ENCODE data around the gene SPPL2C. TPM values are rescaled to one million over a fixed set of nuclear protein-coding genes. Genes with fewer than 3 reads are reported as not detected.

Gene SPPL2C
- polyA plus RNA-seq, 2 donors, result not detected

DNA sequence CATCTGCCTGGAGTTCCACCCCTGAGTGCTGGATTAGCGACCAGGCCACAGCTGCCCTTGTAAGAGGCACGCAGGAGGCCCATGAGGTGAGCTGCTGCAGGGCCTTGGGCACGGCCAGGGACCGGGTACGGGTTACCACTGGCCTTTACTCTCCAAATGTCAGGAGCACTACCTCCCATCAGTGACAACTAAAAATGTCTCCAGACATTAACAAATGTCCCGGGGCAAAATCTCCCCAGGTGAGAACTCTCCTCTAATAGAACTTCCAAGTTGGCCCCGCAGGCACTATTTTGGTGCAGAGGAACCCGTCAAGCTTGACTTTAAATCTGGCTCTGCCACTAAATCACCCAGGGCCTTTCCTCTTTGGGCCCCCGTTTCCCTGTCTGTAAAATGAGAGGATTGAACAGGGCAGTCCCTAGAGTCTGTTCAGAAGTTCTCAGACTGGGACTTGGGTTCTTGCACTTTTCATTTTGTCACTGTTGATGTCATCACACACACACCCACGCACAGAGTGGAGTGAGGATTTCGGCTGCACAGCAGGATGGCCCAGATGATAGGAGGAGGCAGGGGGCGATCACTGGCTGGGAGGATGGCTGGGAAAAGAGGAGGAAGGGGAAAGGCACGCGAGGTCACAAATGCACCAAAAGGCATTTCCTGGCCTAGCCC, 25.1 kb downstream of the SPPL2C start:
- no peak overlapping the region for H3K27ac ChIP-seq (ENCODE audit: low read depth in 2 of 2, low read length in 1 of 2)
- no peaks in the 10 kb centered on the region for H3K36me3 ChIP-seq (ENCODE audit: control insufficient read depth in 2 of 2, insufficient read depth in 2 of 2, low read length in 1 of 2)
- H3K4me1 ChIP-seq (ENCODE audit: control insufficient read depth in 2 of 2, insufficient read depth in 2 of 2, low read length in 1 of 2), result no peaks in the 10 kb centered on the region
- 66 to 68% methylated on average over 14 of the region's 14 CpGs for WGBS, 2 donors
- H3K9me3 ChIP-seq (ENCODE audit: control insufficient read depth in 2 of 2, insufficient read depth in 1 of 2, low read depth in 1 of 2, low read length in 1 of 2), result no peaks in the 10 kb centered on the region
- no peak overlapping the region for H3K4me3 ChIP-seq (ENCODE audit: low read depth in 1 of 2, low read length in 2 of 2)
- H3K27me3 ChIP-seq (ENCODE audit: control insufficient read depth in 1 of 2, insufficient read depth in 2 of 2, low read length in 2 of 2), result no peaks in the 10 kb centered on the region

- no peaks in the 10 kb centered on the region for H3K36me3 ChIP-seq (ENCODE audit: control insufficient read depth in 2 of 2, insufficient read depth in 2 of 2, low read length in 1 of 2)
- 35 to 43% methylated on average over 4 of the region's 4 CpGs for WGBS, 2 donors
- no peaks in the 10 kb centered on the region for H3K4me1 ChIP-seq (ENCODE audit: control insufficient read depth in 2 of 2, insufficient read depth in 2 of 2, low read length in 1 of 2)
- no peak overlapping the region for H3K27ac ChIP-seq (ENCODE audit: low read depth in 2 of 2, low read length in 1 of 2)
- H3K9me3 ChIP-seq (ENCODE audit: control insufficient read depth in 2 of 2, insufficient read depth in 1 of 2, low read depth in 1 of 2, low read length in 1 of 2), result no peaks in the 10 kb centered on the region
- H3K27me3 ChIP-seq (ENCODE audit: control insufficient read depth in 1 of 2, insufficient read depth in 2 of 2, low read length in 2 of 2), result no peaks in the 10 kb centered on the region
- no peak overlapping the region for H3K4me3 ChIP-seq (ENCODE audit: low read depth in 1 of 2, low read length in 2 of 2)
Observed at GRCh38 chr17:45870342-45870974, 25.8 kb downstream of the SPPL2C start.

GRCh38 chr17:45871718-45872117, 27.0 kb downstream of the SPPL2C start:
- Histone ChIP-seq H3K36me3 (ENCODE audit: control insufficient read depth in 2 of 2, insufficient read depth in 2 of 2, low read length in 1 of 2) (no peaks in the 10 kb centered on the region), H3K27ac (ENCODE audit: low read depth in 2 of 2, low read length in 1 of 2) (no peak overlapping the region), H3K4me3 (ENCODE audit: low read depth in 1 of 2, low read length in 2 of 2) (no peak overlapping the region), H3K9me3 (ENCODE audit: control insufficient read depth in 2 of 2, insufficient read depth in 1 of 2, low read depth in 1 of 2, low read length in 1 of 2) (no peaks in the 10 kb centered on the region), H3K27me3 (ENCODE audit: control insufficient read depth in 1 of 2, insufficient read depth in 2 of 2, low read length in 2 of 2) (no peaks in the 10 kb centered on the region), H3K4me1 (ENCODE audit: control insufficient read depth in 2 of 2, insufficient read depth in 2 of 2, low read length in 1 of 2) (no peaks in the 10 kb centered on the region)
- WGBS, 2 donors, result 73 to 78% methylated on average over 5 of the region's 5 CpGs

GRCh38 chr17:45873728-45874127, 29.0 kb downstream of the SPPL2C start:
- Histone ChIP-seq H3K4me3 (ENCODE audit: low read depth in 1 of 2, low read length in 2 of 2) (no peak overlapping the region), H3K27ac (ENCODE audit: low read depth in 2 of 2, low read length in 1 of 2) (no peak overlapping the region), H3K4me1 (ENCODE audit: control insufficient read depth in 2 of 2, insufficient read depth in 2 of 2, low read length in 1 of 2) (no peaks in the 10 kb centered on the region), H3K9me3 (ENCODE audit: control insufficient read depth in 2 of 2, insufficient read depth in 1 of 2, low read depth in 1 of 2, low read length in 1 of 2) (no peaks in the 10 kb centered on the region), H3K36me3 (ENCODE audit: control insufficient read depth in 2 of 2, insufficient read depth in 2 of 2, low read length in 1 of 2) (no peaks in the 10 kb centered on the region), H3K27me3 (ENCODE audit: control insufficient read depth in 1 of 2, insufficient read depth in 2 of 2, low read length in 2 of 2) (peaks cover 0 to 2% of the 10 kb centered on the region in 2 donors)
- WGBS, 2 donors, result 19 to 30% methylated on average over 6 of the region's 6 CpGs

GRCh38 chr17:45874151-45874550, 29.5 kb downstream of the SPPL2C start:
- no peak overlapping the region for H3K4me3 ChIP-seq (ENCODE audit: low read depth in 1 of 2, low read length in 2 of 2)
- no peaks in the 10 kb centered on the region for H3K9me3 ChIP-seq (ENCODE audit: control insufficient read depth in 2 of 2, insufficient read depth in 1 of 2, low read depth in 1 of 2, low read length in 1 of 2)
- peaks cover 0 to 2% of the 10 kb centered on the region in 2 donors for H3K27me3 ChIP-seq (ENCODE audit: control insufficient read depth in 1 of 2, insufficient read depth in 2 of 2, low read length in 2 of 2)
- no peak overlapping the region for H3K27ac ChIP-seq (ENCODE audit: low read depth in 2 of 2, low read length in 1 of 2)
- WGBS, 2 donors, result 42 to 51% methylated on average over 3 of the region's 3 CpGs
- no peaks in the 10 kb centered on the region for H3K4me1 ChIP-seq (ENCODE audit: control insufficient read depth in 2 of 2, insufficient read depth in 2 of 2, low read length in 1 of 2)
- no peaks in the 10 kb centered on the region for H3K36me3 ChIP-seq (ENCODE audit: control insufficient read depth in 2 of 2, insufficient read depth in 2 of 2, low read length in 1 of 2)

- Histone ChIP-seq H3K9me3 (ENCODE audit: control insufficient read depth in 2 of 2, insufficient read depth in 1 of 2, low read depth in 1 of 2, low read length in 1 of 2) (no peaks in the 10 kb centered on the region), H3K36me3 (ENCODE audit: control insufficient read depth in 2 of 2, insufficient read depth in 2 of 2, low read length in 1 of 2) (no peaks in the 10 kb centered on the region), H3K27ac (ENCODE audit: low read depth in 2 of 2, low read length in 1 of 2) (no peak overlapping the region), H3K27me3 (ENCODE audit: control insufficient read depth in 1 of 2, insufficient read depth in 2 of 2, low read length in 2 of 2) (peaks cover 0 to 2% of the 10 kb centered on the region in 2 donors), H3K4me3 (ENCODE audit: low read depth in 1 of 2, low read length in 2 of 2) (no peak overlapping the region), H3K4me1 (ENCODE audit: control insufficient read depth in 2 of 2, insufficient read depth in 2 of 2, low read length in 1 of 2) (no peaks in the 10 kb centered on the region)
- WGBS, 2 donors, result 78% methylated on average over 3 of the region's 3 CpGs
Observed at GRCh38 chr17:45876539-45876938, 31.9 kb downstream of the SPPL2C start.

DNA sequence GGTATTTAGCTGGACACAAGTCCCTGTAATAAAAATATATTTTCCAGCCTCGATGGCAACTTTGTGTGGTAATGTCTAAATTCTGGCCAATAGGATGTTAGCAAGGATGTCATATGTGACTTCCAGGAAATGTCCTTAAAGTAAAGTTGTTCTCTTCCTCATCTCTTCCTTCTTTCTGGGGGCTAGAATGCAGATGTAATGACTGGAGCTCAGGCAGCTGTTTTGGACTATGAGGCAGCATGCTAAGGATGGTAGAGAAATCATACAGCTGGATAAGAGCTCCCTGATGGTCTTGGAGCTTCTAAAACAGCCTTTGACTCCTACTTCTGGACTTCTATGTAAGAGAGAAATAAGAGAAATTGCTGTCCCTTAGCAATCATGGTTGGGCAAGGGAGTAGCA, 32.8 kb downstream of the SPPL2C start:
- H3K4me3 ChIP-seq (ENCODE audit: low read depth in 1 of 2, low read length in 2 of 2), result no peak overlapping the region
- H3K9me3 ChIP-seq (ENCODE audit: control insufficient read depth in 2 of 2, insufficient read depth in 1 of 2, low read depth in 1 of 2, low read length in 1 of 2), result no peaks in the 10 kb centered on the region
- WGBS, 2 donors, result 56 to 61% methylated on average over 1 of the region's 1 CpG
- H3K4me1 ChIP-seq (ENCODE audit: control insufficient read depth in 2 of 2, insufficient read depth in 2 of 2, low read length in 1 of 2), result no peaks in the 10 kb centered on the region
- H3K27me3 ChIP-seq (ENCODE audit: control insufficient read depth in 1 of 2, insufficient read depth in 2 of 2, low read length in 2 of 2), result peaks cover 0 to 2% of the 10 kb centered on the region in 2 donors
- no peaks in the 10 kb centered on the region for H3K36me3 ChIP-seq (ENCODE audit: control insufficient read depth in 2 of 2, insufficient read depth in 2 of 2, low read length in 1 of 2)
- no peak overlapping the region for H3K27ac ChIP-seq (ENCODE audit: low read depth in 2 of 2, low read length in 1 of 2)

- WGBS, 2 donors, result 82 to 89% methylated on average over 2 of the region's 2 CpGs
Observed at GRCh38 chr17:45883063-45883462, 38.4 kb downstream of the SPPL2C start.

DNA sequence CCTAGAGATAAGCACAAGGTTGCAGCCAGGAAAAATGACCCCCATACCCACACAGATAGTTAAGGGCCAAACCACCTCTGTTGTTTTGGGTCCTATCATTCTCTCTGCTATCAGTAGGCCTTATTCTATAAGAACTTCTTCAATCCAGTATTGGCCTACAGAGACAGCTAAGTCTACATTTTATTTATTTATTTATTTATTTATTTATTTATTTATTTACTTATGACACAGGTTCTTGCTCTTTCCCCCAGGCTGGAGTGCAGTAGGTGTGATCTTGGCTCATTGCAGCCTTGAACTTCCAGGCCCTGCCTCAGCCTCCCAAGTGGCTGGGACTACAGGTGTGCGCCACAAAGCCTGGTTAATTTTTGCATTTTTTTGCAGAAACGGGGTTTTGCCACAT, 42.2 kb downstream of the SPPL2C start:
- Histone ChIP-seq H3K4me3 (ENCODE audit: low read depth in 1 of 2, low read length in 2 of 2) (no peak overlapping the region), H3K9me3 (ENCODE audit: control insufficient read depth in 2 of 2, insufficient read depth in 1 of 2, low read depth in 1 of 2, low read length in 1 of 2) (peaks cover 0 to 3% of the 10 kb centered on the region in 2 donors), H3K27ac (ENCODE audit: low read depth in 2 of 2, low read length in 1 of 2) (no peak overlapping the region), H3K27me3 (ENCODE audit: control insufficient read depth in 1 of 2, insufficient read depth in 2 of 2, low read length in 2 of 2) (no peaks in the 10 kb centered on the region), H3K36me3 (ENCODE audit: control insufficient read depth in 2 of 2, insufficient read depth in 2 of 2, low read length in 1 of 2) (no peaks in the 10 kb centered on the region), H3K4me1 (ENCODE audit: control insufficient read depth in 2 of 2, insufficient read depth in 2 of 2, low read length in 1 of 2) (no peaks in the 10 kb centered on the region)
- 87 to 90% methylated on average over 2 of the region's 2 CpGs for WGBS, 2 donors

More at GRCh38 chr17:45883063-45883462, 38.4 kb downstream of the SPPL2C start:
- Histone ChIP-seq H3K9me3 (ENCODE audit: control insufficient read depth in 2 of 2, insufficient read depth in 1 of 2, low read depth in 1 of 2, low read length in 1 of 2) (peaks cover 0 to 3% of the 10 kb centered on the region in 2 donors), H3K36me3 (ENCODE audit: control insufficient read depth in 2 of 2, insufficient read depth in 2 of 2, low read length in 1 of 2) (no peaks in the 10 kb centered on the region), H3K27me3 (ENCODE audit: control insufficient read depth in 1 of 2, insufficient read depth in 2 of 2, low read length in 2 of 2) (no peaks in the 10 kb centered on the region), H3K4me3 (ENCODE audit: low read depth in 1 of 2, low read length in 2 of 2) (no peak overlapping the region), H3K4me1 (ENCODE audit: control insufficient read depth in 2 of 2, insufficient read depth in 2 of 2, low read length in 1 of 2) (no peaks in the 10 kb centered on the region), H3K27ac (ENCODE audit: low read depth in 2 of 2, low read length in 1 of 2) (no peak overlapping the region)

DNA sequence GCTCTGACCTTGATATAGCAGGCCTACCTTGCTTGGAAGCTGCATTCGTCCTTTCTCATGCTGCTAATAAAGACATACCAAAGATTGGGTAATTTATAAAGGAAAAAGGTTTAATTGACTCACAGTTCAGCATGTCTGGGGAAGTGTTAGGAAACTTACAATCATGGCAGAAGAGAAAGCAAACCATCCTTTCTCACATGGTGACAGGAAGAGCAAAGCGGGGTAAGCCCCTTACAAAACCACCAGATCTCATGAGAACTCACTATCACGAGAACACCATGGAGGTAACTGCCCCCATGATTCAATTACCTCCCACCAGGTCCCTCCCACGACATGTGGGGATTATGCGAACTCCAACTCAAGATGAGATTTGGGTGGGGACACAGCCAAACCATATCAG, 43.7 kb downstream of the SPPL2C start:
- H3K4me3 ChIP-seq (ENCODE audit: low read depth in 1 of 2, low read length in 2 of 2), result no peak overlapping the region
- peaks cover 0 to 3% of the 10 kb centered on the region in 2 donors for H3K9me3 ChIP-seq (ENCODE audit: control insufficient read depth in 2 of 2, insufficient read depth in 1 of 2, low read depth in 1 of 2, low read length in 1 of 2)
- no peaks in the 10 kb centered on the region for H3K36me3 ChIP-seq (ENCODE audit: control insufficient read depth in 2 of 2, insufficient read depth in 2 of 2, low read length in 1 of 2)
- H3K27ac ChIP-seq (ENCODE audit: low read depth in 2 of 2, low read length in 1 of 2), result no peak overlapping the region
- no peaks in the 10 kb centered on the region for H3K27me3 ChIP-seq (ENCODE audit: control insufficient read depth in 1 of 2, insufficient read depth in 2 of 2, low read length in 2 of 2)
- no peaks in the 10 kb centered on the region for H3K4me1 ChIP-seq (ENCODE audit: control insufficient read depth in 2 of 2, insufficient read depth in 2 of 2, low read length in 1 of 2)
- 48 to 55% methylated on average over 5 of the region's 5 CpGs for WGBS, 2 donors

Measured in esophagus (tissue), 2 donors.